Measurements from ENCODE around the gene KCNJ15. TPM values are rescaled to one million over a fixed set of nuclear protein-coding genes. Genes with fewer than 3 reads are reported as not detected.

The KCNJ15 gene
- total and polyA plus RNA-seq, 2 donors (not counting 1 experiment from before 2014, with no cell fraction given), result 0.44 to 0.83 TPM

DNA sequence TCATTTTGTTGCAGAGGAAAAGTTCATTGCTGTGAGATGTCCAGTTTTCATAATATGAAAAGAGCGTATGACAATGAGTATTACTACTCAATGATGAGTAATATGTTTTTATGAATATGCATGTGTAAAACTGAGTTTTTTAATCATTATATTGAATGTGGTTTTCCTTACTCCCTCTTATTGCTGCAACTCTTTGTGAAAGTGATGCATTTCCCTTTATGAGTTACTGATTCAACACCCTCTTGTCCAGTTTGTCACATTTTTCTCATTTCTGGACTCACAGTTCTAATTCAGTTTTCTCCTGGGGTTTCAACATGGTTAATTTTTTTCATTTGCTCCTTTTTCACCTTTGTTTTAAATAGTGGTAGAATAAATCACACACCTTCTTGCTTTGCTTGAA, 35.2 kb upstream of the KCNJ15 start:
- no peaks in the 10 kb centered on the region for H3K79me2 ChIP-seq (ENCODE audit: control insufficient read depth, insufficient read depth, low read length)
- no peak overlapping the region for H2AFZ ChIP-seq (ENCODE audit: low read length)
- no peak for TF ChIP-seq EZH2 (IDR thresholded peaks at IDR 0.05; ENCODE audit: low read length, missing control alignments)
- TF ChIP-seq, protein P1, sequence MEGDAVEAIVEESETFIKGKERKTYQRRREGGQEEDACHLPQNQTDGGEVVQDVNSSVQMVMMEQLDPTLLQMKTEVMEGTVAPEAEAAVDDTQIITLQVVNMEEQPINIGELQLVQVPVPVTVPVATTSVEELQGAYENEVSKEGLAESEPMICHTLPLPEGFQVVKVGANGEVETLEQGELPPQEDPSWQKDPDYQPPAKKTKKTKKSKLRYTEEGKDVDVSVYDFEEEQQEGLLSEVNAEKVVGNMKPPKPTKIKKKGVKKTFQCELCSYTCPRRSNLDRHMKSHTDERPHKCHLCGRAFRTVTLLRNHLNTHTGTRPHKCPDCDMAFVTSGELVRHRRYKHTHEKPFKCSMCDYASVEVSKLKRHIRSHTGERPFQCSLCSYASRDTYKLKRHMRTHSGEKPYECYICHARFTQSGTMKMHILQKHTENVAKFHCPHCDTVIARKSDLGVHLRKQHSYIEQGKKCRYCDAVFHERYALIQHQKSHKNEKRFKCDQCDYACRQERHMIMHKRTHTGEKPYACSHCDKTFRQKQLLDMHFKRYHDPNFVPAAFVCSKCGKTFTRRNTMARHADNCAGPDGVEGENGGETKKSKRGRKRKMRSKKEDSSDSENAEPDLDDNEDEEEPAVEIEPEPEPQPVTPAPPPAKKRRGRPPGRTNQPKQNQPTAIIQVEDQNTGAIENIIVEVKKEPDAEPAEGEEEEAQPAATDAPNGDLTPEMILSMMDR (conservative IDR thresholded peaks at IDR 0.05 in 1 of 2, IDR thresholded peaks at IDR 0.05 in 1 of 2; ENCODE audit: low read depth in 1 of 2, low read length in 2 of 2), result no peak
- H3K27ac ChIP-seq (ENCODE audit: insufficient read depth, low read length), result no peak overlapping the region
- no peaks in the 10 kb centered on the region for H3K36me3 ChIP-seq (ENCODE audit: control insufficient read depth, insufficient read depth, low read length)
- H3K4me1 ChIP-seq (ENCODE audit: control insufficient read depth, extremely low read depth, insufficient read depth, low read length), result no peaks in the 10 kb centered on the region
- no peaks in the 10 kb centered on the region for H3K27me3 ChIP-seq (ENCODE audit: control insufficient read depth, insufficient read depth, low read length)
- H3K9ac ChIP-seq (ENCODE audit: insufficient read depth, low read length), result no peak overlapping the region
- no peak overlapping the region for H3K4me3 ChIP-seq (replicated peaks in 1 of 4; ENCODE audit: control extremely low read depth in 1 of 4, insufficient read depth in 1 of 4, low read depth in 3 of 4, low read length in 4 of 4)
- DNase-seq (ENCODE audit: low read depth in 2 of 2), result no peak
- no peak overlapping the region for H3K4me2 ChIP-seq (ENCODE audit: extremely low read depth, insufficient read depth, low read length)
- no peaks in the 10 kb centered on the region for H4K20me1 ChIP-seq (ENCODE audit: control insufficient read depth, extremely low read depth, insufficient read depth, low read length)
- no peaks in the 10 kb centered on the region for H3K9me3 ChIP-seq (ENCODE audit: control insufficient read depth, insufficient read depth, low read depth, low read length)

DNA sequence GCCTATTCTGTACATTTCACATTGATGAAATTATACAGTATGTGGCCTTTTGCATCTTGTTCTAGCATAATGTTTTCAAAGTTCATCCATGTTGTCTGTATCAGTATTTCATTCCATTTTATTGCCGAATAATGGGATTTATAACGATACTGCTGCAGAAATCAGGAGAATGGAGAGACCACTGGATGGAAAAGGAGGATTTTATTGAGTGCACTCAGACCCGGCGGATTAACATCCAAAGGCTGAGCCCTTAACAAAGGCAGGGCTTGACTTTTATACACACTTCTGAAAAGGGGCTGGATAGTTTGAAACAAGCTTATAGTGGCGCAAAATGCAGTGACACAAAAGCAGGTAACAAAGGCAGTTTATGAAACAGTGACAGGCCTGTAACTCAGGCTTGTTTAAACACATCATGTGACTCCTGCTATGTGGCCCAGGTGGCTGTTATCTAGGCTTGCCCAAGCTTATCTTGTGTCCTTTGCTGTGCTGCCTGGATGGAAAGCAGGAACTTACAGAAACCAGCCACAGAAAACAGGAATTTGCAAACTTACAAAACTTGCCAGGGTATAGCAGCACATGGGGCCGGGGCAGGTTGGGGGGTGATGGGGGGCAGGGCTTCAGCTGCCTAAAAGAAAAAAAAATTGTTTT, 32.8 kb upstream of the KCNJ15 start:
- no peaks in the 10 kb centered on the region for H3K36me3 ChIP-seq (ENCODE audit: control insufficient read depth, insufficient read depth, low read length)
- TF ChIP-seq EZH2 (IDR thresholded peaks at IDR 0.05; ENCODE audit: low read length, missing control alignments), result no peak
- TF ChIP-seq, protein P1 (conservative IDR thresholded peaks at IDR 0.05 in 1 of 2, IDR thresholded peaks at IDR 0.05 in 1 of 2; ENCODE audit: low read depth in 1 of 2, low read length in 2 of 2), result no peak
- no peak overlapping the region for H3K4me3 ChIP-seq (replicated peaks in 1 of 4; ENCODE audit: control extremely low read depth in 1 of 4, insufficient read depth in 1 of 4, low read depth in 3 of 4, low read length in 4 of 4)
- H4K20me1 ChIP-seq (ENCODE audit: control insufficient read depth, extremely low read depth, insufficient read depth, low read length), result no peaks in the 10 kb centered on the region
- H3K4me1 ChIP-seq (ENCODE audit: control insufficient read depth, extremely low read depth, insufficient read depth, low read length), result no peaks in the 10 kb centered on the region
- peak; percentile 40 to 58 for DNase-seq (ENCODE audit: low read depth in 2 of 2)
- H3K27ac ChIP-seq (ENCODE audit: insufficient read depth, low read length), result no peak overlapping the region
- no peaks in the 10 kb centered on the region for H3K79me2 ChIP-seq (ENCODE audit: control insufficient read depth, insufficient read depth, low read length)
- no peak overlapping the region for H3K9ac ChIP-seq (ENCODE audit: insufficient read depth, low read length)
- no peak overlapping the region for H3K4me2 ChIP-seq (ENCODE audit: extremely low read depth, insufficient read depth, low read length)
- H2AFZ ChIP-seq (ENCODE audit: low read length), result no peak overlapping the region
- H3K27me3 ChIP-seq (ENCODE audit: control insufficient read depth, insufficient read depth, low read length), result no peaks in the 10 kb centered on the region
- H3K9me3 ChIP-seq (ENCODE audit: control insufficient read depth, insufficient read depth, low read depth, low read length), result no peaks in the 10 kb centered on the region

- Histone ChIP-seq H3K4me2 (ENCODE audit: extremely low read depth, insufficient read depth, low read length) (no peak overlapping the region), H2AFZ (ENCODE audit: low read length) (no peak overlapping the region), H4K20me1 (ENCODE audit: control insufficient read depth, extremely low read depth, insufficient read depth, low read length) (no peaks in the 10 kb centered on the region), H3K9me3 (ENCODE audit: control insufficient read depth, insufficient read depth, low read depth, low read length) (no peaks in the 10 kb centered on the region), H3K27me3 (ENCODE audit: control insufficient read depth, insufficient read depth, low read length) (no peaks in the 10 kb centered on the region), H3K4me3 (replicated peaks in 1 of 4; ENCODE audit: control extremely low read depth in 1 of 4, insufficient read depth in 1 of 4, low read depth in 3 of 4, low read length in 4 of 4) (no peak overlapping the region), H3K9ac (ENCODE audit: insufficient read depth, low read length) (no peak overlapping the region), H3K4me1 (ENCODE audit: control insufficient read depth, extremely low read depth, insufficient read depth, low read length) (no peaks in the 10 kb centered on the region), H3K79me2 (ENCODE audit: control insufficient read depth, insufficient read depth, low read length) (no peaks in the 10 kb centered on the region), H3K27ac (ENCODE audit: insufficient read depth, low read length) (no peak overlapping the region), H3K36me3 (ENCODE audit: control insufficient read depth, insufficient read depth, low read length) (no peaks in the 10 kb centered on the region)
- TF ChIP-seq EZH2 (IDR thresholded peaks at IDR 0.05; ENCODE audit: low read length, missing control alignments), result no peak
- TF ChIP-seq, protein P1 (conservative IDR thresholded peaks at IDR 0.05 in 1 of 2, IDR thresholded peaks at IDR 0.05 in 1 of 2; ENCODE audit: low read depth in 1 of 2, low read length in 2 of 2), result no peak
- no peak for DNase-seq (ENCODE audit: low read depth in 2 of 2)
Measured at GRCh38 chr21:38227401-38227800, 29.4 kb upstream of the KCNJ15 start.
